ENCODE measurements around the gene GJA10. TPM values are rescaled to one million over a fixed set of nuclear protein-coding genes. Genes with fewer than 3 reads are reported as not detected.

Gene GJA10
- total RNA-seq, 1 experiment from 2014 or later = not detected

DNA sequence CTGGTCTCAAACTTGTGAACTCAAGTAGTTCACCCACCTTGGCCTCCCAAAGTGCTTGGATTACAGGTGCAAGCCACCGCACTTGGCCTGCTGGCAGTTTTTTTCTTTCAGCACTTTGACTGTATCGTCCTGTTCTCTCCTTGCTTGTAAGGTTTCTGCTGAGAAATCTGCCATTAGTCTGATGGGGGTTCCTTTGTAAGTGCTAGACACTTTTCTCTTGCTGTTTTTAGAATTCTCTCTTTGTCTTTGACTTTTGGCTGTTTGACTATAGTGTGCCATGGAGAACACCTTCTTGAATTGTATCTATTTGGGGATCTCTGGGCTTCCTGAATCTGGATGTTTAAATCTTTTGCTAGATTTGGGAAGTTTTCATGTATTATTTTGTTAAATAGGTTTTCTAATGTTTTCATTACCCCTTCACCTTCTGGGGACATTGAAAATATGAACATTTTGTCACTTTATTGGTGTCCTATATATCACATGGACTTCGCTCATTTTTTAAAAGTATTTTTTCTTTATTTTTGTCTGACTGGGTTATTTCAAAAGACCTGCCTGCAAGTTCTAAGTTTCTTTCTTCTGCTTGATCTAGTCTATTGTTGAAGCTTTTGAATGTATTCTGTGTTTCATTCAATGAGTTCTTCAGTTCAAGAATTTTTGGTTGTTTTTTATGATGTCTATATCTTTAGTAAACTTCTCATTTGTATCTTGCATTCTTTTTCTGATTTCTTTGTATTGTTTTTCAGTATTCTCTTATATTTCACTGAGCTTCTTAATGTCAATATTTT is 22.1 kb downstream of the GJA10 start:
- DNase-seq (ENCODE audit: low read depth) = no peak

DNA sequence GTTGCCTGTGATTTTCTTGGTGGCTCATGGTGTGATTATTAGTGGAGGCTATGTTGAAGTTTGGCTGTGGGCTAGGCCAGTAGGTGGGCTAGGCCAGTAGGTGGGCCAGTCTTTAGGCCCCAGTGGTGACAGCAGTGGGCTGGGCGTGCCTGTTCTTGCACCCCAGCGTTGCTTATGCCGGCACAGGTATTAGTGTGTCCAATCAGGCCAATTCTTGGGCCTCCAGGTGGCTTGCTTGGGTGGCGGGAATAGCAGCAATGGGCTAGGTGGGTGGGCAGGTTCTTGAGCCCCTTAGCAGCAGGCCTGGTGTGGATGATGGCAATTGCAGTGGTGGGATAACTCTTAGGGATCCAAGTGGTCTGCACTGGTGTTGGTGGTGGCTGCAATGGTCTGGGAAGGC is 22.9 kb downstream of the GJA10 start:
- no peak for DNase-seq (ENCODE audit: low read depth)

DNA sequence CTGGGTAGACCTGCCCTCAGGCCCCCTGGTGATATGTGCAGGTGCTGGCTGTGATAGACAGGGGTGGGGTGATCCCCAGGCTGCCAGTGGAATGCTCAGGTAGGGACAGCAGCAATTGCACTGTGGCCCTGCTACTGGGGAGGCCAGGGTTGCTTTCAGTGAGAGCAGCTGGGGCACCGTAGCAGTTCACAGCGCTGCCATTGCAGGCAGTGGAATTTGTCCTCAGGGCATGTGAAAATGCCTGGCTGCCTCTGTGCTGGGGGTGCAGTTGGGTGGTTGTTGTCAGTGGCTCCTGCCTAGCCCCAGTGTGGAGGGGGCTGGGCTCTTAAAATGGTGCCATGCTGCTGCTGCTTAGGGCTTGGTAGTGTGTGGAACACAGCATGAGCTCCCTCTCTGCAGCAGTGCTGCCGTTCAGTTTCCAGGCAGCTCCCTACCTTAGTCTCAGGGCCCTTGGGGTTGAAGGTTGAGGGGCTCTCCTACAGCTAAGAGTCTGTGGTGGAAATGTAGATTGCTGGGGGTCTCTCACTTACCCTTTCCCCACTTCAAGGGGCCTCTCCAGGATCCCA is 23.6 kb downstream of the GJA10 start:
- no peak for DNase-seq (ENCODE audit: low read depth)

DNA sequence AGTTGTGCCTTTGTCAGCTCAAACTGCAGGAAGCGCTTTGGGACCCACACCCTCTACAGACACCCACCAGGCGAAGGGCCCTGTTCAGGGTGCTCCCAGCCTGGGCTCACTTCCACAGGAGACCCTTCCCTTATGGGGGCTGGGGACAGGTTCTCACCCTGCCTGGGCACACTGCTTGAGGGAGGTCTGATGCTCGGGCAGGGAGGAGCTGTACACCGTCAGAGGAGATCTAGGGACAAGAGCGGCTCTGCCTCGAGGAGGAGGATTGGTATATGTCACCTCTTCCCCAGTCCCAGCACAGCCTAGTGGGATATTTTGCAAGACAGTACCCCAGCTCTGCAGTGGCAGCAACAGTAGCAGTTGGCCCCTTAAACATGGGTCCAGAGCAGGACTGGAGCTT is 26.9 kb downstream of the GJA10 start:
- no peak for DNase-seq (ENCODE audit: low read depth)

DNA sequence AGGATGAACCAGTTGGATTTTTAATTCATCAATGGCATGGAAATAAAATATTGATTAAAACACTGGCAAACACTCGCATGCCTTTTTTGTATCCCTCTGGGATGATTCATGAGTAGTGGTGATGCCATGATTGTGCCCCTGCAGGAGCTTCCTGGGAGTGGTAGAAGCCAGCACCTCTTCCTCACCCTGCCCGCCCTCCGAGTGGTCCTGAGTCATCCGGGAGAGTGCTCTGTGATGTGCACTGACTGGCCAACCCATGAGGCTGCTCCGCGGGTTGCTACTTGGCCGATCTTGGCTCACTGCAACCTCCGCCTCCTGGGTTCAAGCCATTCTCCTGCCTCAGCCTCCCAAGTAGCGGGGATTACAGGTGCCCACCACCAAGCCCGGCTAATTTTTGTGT is 27.4 kb downstream of the GJA10 start:
- DNase-seq (ENCODE audit: low read depth) = peak; percentile 83

DNA sequence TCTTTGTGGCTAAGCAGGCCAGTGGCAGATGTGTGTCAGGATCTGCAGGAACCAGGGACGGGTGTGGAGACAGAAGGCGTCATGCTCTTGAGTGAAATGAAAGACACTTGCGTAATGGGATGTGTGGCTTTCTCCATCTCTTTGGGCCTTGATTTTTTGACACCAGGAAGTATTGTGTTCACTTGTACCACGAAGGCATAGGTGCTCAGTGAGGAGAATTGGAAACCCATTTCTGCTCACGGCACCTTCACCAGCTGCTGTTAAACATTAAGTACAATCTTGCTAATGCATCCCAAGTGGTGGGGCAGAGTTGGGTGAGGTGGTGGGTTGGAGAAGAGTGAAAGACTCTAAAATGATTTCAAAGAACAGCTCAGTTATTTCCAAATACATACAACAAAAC is 30.0 kb downstream of the GJA10 start:
- no peak for DNase-seq (ENCODE audit: low read depth)

DNA sequence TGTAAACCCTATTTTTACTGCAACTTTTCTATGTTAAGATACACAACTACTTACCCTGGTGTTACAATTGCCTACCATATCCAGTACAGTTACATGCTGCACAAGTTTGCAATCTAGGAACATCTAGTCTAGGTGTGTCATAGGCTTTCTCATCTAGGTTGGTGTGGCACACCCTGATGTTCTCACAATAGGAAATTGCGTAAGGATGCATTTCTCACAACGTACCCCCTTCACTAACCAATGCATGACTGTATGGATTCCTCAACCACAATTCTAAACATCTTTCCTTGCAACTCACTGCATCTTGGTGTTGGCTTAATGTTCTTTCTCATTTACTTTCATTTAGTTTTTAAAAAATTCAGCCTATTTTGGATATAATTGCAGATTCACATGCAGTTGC is 31.6 kb downstream of the GJA10 start:
- DNase-seq (ENCODE audit: low read depth) = peak; percentile 77

DNA sequence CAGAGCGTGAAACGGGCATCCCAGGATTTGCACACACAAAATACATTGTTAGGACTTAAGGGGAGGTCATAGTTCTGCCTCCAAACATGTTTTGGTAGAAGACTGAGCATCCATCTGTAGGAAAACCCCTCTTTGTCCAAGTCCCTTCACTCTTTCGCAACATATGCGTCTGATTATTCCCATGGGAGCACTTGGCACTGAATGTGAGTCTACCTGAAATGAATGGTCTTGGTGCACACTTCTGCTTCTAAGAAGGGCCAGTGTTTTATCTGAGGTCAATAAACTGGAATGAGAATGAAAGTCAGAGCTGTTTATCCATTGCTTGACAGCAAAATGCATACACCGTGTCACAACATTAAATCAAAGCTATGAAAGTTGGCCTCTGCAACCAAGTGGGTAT is 33.0 kb downstream of the GJA10 start:
- no peak for DNase-seq (ENCODE audit: low read depth)

DNA sequence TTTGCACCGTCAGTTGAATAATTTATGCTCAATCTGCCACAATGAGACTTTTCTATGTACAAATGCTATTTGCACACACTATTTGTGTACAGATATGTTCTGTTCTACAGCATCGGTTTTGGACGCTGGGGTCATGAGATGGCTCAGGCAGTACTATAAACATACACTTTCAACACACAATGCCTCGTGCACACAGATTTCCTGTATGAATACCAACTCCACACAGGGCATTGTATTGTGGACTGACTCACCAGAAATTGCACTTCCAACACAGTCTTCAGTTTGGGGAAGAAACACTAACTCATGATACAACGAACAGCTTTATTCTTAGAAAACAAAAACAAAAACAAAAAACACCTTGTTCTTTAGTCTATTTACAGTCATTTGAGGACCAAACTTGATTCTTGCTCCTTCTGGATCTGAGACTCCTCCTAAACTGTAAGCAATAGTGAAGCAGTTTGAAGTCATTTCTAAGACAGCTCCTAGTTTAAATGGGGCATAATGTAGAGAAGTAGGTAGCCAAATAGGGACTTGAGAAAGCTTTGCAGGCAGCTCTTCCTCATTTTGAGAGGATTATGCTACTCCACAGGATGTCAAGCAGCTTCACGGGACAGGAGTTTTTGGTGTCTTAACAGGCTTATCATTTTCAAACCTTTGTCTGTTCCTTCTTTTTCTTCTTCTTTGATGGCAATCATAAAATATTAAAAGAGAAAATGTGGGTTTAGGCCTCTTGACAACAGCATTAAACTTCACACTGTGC is 33.7 kb downstream of the GJA10 start:
- DNase-seq (ENCODE audit: low read depth) = peak; percentile 75

DNA sequence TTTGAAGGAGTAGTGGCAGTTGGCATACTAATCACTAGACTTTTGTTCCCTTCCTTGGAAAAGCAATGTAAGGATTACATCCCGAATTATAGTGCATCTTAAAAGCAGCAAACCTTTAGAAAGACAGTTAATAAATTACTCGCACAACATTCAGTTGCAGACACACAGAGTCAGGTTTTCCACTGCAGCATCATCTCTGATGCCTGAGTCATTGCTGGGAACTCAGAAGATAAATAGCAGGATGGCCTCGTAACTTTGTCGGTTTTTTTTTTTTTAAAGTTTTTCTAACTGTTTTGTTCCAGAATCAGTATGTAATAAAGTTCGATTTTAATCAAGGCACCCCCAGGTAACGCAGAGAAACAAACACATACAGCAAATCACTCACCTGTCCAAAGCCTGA is 34.3 kb downstream of the GJA10 start:
- peak; percentile 41 for DNase-seq (ENCODE audit: low read depth)

DNA sequence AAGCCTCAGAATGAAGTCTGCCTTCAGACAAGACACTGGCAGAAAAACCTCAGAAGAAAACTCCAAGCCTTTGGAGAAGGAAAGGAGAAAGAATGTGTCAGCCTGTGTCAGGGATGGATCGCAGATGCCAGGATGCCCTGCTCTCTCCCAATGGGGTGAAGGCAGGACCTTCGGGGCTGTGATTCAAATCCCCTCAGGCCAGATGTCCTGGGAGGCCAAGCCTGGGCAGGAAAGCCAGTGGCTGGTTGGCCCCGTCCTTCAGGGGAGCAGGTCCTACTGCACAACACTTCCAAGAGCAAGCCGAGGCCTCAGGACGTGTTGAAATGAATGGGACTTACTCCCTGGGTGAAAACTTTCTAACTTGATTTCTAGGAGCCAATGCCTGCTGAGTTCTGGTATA is 36.5 kb downstream of the GJA10 start:
- DNase-seq (ENCODE audit: low read depth) = no peak

DNA sequence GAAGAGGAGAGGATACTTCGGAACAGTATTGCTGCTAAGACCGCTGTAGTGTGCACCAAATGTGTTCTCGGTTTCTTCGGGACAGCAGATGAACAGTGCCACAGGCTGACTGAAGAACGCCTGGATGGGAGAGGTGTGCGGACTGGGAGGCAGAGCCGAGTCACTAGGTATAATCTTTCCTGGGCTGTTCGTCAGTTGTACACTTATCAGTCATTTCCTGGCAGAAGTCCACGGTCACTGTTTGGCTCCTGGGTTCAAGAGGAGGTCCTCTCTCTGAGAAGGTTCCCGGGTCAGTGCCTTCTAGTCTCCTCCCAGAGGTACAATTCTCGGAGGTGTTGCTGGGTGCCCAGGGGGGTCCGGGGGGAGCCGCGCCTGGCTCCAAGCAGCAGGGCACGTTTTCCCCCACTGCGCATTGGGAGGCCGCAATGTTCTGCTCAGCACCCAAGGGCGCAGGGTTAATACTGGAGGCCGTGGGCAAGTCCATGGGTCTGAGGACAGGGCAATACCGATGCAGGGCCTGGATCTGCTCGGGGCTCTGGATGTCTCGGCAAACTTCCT is 38.1 kb downstream of the GJA10 start:
- no peak for DNase-seq (ENCODE audit: low read depth)

DNA sequence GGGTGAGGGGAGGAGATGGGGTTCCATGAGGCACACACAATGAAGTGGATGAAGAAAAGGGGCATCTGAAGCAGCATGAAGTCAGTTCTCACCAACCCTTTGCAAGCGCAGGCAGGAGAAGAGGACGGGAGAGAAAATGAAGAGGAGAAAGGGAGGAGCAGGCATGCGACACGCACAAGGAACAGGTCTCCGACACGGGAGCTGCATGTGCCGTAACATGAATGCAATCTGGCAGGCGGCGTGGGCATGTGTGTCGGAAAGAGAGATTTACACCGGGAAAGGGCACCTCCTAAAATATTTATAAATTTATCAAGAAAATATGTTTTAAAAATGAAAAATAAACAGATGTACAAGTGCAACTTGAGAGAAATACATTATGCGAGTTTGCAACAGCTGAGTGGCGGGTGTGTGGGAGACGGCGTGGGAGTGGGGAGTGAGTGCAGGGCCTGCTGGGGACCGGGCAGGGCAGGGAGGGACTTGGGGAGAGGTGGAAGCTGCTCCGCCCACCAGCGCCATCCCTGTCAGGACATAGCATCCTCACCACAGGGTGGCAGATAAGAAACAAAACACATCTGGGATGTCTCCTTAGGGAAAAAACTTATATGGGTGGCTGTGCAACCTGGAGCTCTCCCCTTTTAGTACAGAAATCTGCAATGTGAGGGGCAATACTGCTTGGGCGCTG is 40.6 kb downstream of the GJA10 start:
- no peak for DNase-seq (ENCODE audit: low read depth)

DNA sequence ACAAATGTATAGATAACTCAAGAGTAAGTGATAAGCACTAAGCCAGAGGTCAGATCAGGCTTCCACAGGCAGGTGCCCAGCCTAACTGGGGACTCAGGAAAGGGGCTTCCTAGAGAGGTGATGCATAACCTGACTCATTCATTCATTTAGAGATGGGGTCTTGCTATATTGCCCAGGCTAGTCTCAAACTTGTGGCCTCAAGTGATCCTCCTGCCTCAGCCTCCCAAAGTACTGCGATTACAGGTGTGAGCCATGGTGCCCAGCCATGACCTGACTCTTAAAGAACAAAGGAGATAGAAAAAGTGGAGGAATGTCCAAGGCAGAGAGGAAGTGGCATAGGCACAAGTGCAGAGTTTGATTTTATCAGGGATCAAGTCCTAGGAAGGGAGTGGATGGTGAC is 41.9 kb downstream of the GJA10 start:
- DNase-seq (ENCODE audit: low read depth) = no peak

DNA sequence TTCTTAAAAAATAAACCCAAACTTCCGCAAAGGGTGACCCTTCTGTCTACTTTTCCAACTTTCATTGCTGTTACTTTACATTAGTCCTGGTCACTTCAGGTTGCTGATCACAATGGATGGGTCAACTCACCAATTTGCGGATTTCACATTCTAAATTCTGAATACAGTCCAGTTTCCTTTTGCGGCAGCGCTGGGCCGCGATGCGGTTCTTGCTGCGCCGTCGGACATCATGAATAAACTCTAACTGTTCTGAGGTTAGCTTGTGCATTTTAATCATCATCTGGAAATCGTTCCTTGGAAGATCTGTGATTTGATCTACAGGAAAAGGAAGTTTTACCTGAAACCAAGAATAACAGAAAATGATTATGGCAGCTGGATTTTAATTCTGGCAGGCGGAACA is 43.7 kb downstream of the GJA10 start:
- DNase-seq (ENCODE audit: low read depth) = no peak

DNA sequence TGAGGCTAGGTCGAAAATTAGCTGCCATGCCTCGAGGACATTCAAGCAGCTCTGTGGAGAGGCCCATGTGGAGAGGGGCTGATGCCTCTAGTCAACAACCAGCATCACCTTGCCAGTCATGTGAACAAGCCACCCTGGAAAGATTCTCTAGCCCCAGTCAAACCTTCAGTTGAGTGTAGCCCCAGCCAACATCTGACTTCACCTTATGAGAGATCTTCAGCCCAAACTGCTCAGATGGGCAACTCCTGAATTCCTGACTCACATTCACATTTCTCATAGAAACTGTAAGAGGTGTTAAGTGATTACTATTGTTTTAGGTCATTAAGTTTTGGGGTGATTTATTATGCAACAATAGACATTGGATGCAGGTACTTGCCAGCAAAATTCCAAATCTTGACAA is 44.9 kb downstream of the GJA10 start:
- no peak for DNase-seq (ENCODE audit: low read depth)

DNA sequence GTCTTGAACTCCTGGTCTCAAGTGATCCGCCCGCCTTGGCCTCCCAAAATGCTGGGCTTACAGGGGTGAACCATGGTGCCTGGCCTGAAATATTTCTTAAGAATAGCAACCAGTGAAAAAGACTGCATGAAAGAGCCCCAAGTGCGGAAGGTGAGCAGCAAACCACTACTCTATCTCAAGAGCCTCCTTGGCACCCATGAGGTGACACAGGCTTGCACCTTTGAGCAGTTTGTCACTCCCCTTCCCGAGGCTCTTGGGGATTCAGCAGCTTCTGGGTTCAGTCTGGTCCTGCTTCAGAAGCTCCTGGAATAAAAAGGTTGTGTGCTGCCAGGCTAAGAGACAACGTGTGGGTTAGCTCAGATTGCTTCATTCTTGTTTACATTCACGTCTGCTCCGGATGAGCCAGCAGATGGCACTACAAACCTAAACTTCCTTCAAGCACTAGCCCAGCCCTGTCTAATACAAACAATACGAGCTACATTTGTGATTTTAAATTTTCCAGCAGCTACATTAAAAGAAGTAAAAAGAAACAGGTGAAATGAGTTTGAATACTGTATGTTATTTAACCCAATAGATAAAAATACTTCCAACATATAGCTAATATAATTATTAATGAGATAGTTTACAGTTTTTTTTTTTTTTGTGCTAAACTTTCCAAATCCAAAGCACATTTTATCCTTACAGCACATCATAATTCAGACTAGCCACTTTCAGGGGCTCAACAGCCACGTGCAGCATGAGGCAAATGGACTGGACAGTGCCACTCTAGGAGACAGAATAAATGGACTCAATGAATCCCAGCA is 46.2 kb downstream of the GJA10 start:
- DNase-seq (ENCODE audit: low read depth) = peak; percentile 75

DNA sequence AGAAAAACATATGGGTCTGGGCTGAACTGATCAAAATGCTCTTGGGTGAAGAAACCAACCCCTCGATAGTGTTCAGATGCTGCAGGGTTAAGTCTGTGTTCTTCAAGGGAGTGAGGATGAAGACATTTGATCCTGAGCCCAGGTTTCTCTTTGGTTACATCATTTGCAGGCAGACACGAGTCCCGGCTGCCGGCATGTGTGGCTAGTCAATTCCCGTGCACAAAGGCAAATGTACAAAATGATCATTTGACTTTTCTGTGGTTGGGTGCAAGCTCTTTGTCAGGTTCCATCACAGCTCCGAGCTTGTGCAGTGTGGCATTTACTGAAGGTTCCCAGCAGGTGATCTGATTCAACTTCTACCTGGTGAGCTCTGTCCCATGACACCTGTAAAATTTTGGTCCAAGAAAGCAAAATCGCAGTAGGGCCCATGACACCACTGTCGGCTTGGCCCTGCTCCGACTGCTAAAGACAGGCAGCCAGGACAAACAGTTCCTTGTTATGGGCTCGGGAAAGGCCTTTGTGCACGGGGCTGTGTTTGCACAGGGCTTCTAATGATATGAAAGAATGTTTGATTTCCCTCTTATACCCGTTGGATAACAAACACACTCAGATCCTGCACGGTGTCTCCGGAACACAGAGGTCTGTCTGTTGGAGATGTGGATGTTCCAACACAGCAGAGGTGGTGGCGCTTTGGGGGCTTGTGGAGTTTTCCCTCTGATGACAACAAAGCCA is 46.9 kb downstream of the GJA10 start:
- DNase-seq (ENCODE audit: low read depth) = no peak

DNA sequence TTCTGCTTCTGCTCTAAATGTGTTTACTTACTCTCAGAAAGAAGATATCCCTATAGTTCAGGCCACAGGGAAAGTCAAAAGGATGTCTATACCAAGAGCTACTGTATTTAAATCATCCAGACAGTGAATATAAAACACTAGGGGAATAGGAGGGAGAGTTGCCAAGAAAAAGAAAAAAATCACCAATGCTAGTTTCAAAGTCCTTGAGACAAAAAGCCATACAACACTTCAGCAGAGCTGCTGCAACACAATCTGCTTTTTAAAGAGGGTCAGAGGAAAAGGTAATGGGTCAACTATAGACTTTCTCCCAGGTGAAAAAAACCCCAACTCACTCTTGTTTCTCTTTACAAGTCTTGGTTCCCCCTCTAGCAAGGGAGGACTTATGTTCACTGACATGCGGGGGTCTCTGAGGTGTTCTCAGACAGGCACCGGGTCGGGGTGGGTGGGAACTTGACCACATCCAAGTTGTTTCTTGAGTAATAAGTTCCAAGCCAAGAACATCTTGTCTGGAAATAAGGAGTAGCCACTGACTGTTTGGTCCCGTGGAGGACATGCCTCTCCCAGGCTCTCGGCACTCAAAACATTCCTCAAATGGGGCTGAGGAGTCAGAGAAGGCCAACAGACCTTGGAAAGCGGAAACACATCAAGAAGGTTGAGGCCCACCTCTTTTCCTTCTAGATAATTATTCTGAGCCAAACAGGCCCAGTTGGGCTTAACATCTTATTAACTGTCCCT is 47.7 kb downstream of the GJA10 start:
- DNase-seq (ENCODE audit: low read depth) = no peak

Measured in HT1080 (cell line).